PFSK-1 (cell line): ENCODE measurements around the gene KCNN2.

Experiments used
- FOXP2 ChIP-seq: optimal IDR thresholded peaks from 2 replicates; pipeline ENCODE3; 2011; ENCODE audit warnings: borderline replicate concordance, control low read depth, inconsistent platforms; ENCODE audit not compliant: insufficient read depth; ENCODE audit errors: extremely low read length, extremely low read depth
- POLR2AphosphoS5 ChIP-seq: IDR thresholded peaks from 2 replicates; pipeline ENCODE4 v1.6.1; 2012; ENCODE audit warnings: low read depth, mild to moderate bottlenecking, control low read depth, low read length, moderate library complexity
- SIN3A ChIP-seq: IDR thresholded peaks from 2 replicates; pipeline ENCODE4 v1.6.1; 2012; ENCODE audit warnings: mild to moderate bottlenecking, low read length, moderate library complexity, borderline replicate concordance; ENCODE audit not compliant: insufficient read depth
- TAF1 ChIP-seq: IDR thresholded peaks from 2 replicates; pipeline ENCODE4 v1.6.1; 2012; ENCODE audit warnings: low read length, control low read depth, borderline replicate concordance; ENCODE audit not compliant: insufficient read depth
- TF ChIP-seq, protein P1 (sequence below), 2 experiments: IDR thresholded peaks; 2 replicates each; pipeline versions ENCODE4 v1.6.1 to v1.8.0; 2011 to 2012; ENCODE audit warnings: low read depth in 2 of 2, low read length in 2 of 2, control low read depth in 1 of 2, inconsistent platforms in 1 of 2, mild to moderate bottlenecking in 1 of 2, moderate library complexity in 1 of 2; ENCODE audit not compliant: insufficient read depth in 1 of 2

The KCNN2 gene

DNA sequence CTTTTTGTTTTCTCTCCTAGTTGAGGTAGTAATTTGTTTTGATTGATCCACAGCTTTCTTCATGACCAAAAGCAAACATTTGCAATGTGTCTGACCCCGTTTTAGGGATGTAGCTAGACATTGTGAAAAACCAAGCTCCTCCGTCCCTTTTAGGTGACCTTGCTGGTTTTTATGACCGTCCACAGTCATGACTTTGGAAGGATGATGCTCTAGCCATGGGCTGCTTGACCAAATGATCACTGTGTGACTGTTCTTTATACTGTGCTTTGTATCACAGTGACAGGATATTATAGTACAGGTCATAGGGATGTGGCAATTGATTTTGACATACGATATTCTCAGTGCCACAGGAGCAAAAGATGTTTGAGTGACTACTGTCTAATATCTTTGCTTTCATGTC is 54.4 kb downstream of the KCNN2 start:
- no peak for TF ChIP-seq POLR2AphosphoS5
- no peak for TF ChIP-seq FOXP2
- no peak for TF ChIP-seq TAF1
- TF ChIP-seq, protein P1, sequence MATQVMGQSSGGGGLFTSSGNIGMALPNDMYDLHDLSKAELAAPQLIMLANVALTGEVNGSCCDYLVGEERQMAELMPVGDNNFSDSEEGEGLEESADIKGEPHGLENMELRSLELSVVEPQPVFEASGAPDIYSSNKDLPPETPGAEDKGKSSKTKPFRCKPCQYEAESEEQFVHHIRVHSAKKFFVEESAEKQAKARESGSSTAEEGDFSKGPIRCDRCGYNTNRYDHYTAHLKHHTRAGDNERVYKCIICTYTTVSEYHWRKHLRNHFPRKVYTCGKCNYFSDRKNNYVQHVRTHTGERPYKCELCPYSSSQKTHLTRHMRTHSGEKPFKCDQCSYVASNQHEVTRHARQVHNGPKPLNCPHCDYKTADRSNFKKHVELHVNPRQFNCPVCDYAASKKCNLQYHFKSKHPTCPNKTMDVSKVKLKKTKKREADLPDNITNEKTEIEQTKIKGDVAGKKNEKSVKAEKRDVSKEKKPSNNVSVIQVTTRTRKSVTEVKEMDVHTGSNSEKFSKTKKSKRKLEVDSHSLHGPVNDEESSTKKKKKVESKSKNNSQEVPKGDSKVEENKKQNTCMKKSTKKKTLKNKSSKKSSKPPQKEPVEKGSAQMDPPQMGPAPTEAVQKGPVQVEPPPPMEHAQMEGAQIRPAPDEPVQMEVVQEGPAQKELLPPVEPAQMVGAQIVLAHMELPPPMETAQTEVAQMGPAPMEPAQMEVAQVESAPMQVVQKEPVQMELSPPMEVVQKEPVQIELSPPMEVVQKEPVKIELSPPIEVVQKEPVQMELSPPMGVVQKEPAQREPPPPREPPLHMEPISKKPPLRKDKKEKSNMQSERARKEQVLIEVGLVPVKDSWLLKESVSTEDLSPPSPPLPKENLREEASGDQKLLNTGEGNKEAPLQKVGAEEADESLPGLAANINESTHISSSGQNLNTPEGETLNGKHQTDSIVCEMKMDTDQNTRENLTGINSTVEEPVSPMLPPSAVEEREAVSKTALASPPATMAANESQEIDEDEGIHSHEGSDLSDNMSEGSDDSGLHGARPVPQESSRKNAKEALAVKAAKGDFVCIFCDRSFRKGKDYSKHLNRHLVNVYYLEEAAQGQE (IDR thresholded peaks at IDR 0.05; ENCODE audit: insufficient read depth in 1 of 2, low read depth in 2 of 2, low read length in 2 of 2) = no peak
- no peak for TF ChIP-seq SIN3A

DNA sequence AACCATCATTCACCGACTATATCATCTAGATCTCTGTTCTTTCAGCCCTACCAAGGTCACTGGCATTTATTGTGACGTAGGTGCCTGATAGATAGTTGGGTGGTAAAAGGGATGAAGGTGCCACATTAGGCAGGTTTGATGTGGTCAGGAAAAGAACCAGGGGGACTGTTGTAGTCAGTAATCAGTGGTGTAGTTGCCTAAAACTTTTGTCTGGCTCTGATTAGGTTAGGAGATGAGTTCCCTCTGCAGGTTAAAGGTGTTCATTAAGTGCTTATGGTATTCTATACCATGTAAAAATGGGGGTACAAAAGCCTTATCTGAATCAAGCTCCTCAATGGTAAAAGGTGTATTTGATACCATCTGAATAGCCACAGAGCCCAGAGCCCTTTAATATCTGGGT is 55.6 kb downstream of the KCNN2 start:
- no peak for TF ChIP-seq SIN3A
- no peak for TF ChIP-seq POLR2AphosphoS5
- no peak for TF ChIP-seq FOXP2
- TF ChIP-seq, protein P1 (IDR thresholded peaks at IDR 0.05; ENCODE audit: insufficient read depth in 1 of 2, low read depth in 2 of 2, low read length in 2 of 2) = no peak
- no peak for TF ChIP-seq TAF1

DNA sequence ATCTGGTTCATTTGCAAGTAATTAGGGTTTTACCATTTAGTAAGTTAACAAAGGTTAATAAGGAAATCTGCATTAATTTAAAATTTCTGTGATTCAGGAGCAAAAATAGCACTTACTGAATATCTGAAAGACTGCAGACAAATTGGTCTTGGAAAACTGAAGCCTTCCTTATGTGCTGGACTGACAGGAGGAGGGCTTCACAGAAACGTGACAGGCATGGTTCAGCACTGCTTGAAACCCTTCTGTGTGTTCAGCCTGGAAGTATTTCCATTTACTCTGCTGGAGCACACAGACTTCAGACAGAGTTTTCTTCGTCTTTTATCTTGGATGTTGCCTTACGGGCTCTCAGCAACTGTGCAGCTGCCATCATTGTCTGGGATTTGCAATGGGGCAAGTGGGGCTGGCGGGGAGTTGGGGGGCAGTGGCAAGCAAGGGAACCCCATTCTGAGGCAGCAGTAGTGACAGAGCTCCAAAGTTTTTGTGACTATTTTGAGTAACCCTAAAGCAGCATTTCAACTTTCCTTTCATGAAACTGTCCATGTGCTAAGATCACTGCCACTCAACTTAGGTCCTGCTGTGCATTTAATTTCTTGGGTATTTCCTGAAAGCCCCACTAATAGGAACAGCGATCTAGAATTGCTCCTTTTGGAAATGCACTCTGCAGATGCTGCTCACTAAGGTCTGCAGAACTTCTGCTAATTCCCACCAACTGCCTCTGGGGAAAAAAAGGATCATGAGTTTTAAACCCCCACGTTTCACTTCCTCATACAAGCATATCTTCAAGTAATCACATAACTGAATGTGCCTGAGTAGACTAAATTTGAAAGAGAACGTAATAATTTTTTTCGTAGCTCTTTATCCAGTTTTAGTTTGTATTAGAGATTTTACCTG is 56.6 kb downstream of the KCNN2 start:
- TF ChIP-seq TAF1 (no peak), POLR2AphosphoS5 (no peak), SIN3A (no peak)
- TF ChIP-seq, protein P1 (IDR thresholded peaks at IDR 0.05; ENCODE audit: insufficient read depth in 1 of 2, low read depth in 2 of 2, low read length in 2 of 2) = no peak

DNA sequence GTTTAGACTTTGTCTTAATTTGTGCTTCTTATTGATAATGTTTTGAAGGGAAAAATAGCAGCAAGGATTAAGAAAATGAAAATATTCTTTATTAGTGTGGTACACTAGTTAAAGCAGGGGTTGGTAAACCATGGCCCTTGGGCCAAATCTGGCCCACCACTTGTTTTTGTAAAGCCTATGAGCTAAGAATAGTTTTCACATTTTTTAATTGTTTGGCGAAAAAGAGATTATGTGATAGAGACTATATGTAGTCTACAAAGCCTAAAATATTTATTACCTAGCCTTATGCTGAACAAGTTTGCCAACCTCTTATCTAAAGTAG is 57.2 kb downstream of the KCNN2 start:
- TF ChIP-seq TAF1 (no peak), FOXP2 (no peak), SIN3A (no peak)

DNA sequence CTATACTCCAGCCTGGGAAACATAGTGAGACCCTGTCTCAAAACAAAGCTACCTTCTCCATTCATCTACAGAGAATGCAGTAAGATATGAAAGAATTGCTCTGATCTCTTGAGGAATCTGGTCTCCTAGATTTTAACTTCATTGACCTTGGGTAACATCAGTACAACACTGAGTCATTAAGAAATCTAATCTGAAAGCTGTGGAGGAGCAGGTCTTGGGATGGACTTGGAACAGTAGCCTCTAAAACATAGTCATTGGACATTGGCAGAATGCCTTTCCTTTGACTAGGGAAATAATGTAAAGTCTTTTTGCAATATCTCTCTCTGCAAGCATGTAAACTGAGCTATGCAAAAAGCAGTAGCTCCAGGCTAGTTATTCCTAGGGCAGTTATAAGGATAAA is 58.1 kb downstream of the KCNN2 start:
- no peak for TF ChIP-seq TAF1

DNA sequence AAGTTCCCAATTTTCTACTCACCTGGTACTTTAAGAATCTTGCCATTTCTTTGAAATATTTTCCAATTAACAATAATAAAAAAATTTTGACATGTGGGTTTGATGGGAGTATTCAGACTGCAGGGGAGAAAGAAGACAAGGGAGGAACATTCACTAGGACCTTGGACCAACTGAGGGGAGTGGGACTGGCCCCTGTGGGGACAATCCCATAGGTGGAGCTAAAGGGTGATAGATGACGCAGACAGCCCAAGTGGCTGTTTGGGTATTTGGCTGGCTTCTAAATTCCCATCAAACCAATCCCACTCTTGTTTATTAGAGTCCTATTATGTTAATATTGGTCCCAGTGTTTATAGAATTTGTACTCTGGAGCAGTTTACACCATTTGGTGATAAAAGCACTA is 65.3 kb downstream of the KCNN2 start:
- TF ChIP-seq SIN3A (no peak), FOXP2 (no peak), POLR2AphosphoS5 (no peak)

DNA sequence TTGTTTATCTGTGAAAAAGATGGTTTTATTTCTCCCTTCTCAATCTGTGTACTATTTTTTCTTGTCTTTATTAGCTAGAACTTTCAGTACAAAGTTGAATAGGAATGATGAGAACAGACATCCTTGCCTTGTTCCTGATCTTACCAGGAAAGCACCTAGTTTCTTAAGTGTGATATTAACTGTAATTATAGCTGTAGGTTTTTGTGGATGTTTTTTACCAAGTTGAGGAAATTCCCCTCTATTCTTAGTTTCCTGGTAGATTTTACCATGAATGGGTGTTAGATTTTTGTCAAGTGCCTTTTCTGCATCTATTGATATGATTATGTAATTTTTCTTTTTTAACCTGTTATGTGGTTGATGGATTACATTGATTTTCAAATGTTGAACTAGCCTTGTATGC is 68.7 kb downstream of the KCNN2 start:
- TF ChIP-seq POLR2AphosphoS5 (no peak), TAF1 (no peak), SIN3A (no peak), FOXP2 (no peak)
- TF ChIP-seq, protein P1 (IDR thresholded peaks at IDR 0.05; ENCODE audit: insufficient read depth in 1 of 2, low read depth in 2 of 2, low read length in 2 of 2) = no peak
